ENCODE data around the gene RBM47. TPM values are rescaled to one million over a fixed set of nuclear protein-coding genes. Genes with fewer than 3 reads are reported as not detected.

Gene RBM47
- total and polyA plus RNA-seq, 12 donors: 0.41 to 14.0 (median 2.1) TPM

- peaks cover 0 to 20% (median 0%) of the 10 kb centered on the region in 7 donors for H3K27me3 ChIP-seq
- ATAC-seq (no peak), DNase-seq (no peak)
- intact Hi-C loops (cut with DNase I): no loop called here
- 63 to 70% methylated on average over 14 of the region's 14 CpGs for WGBS, 2 donors
- peaks cover 0 to 5% (median 0%) of the 10 kb centered on the region in 9 donors for H3K4me1 ChIP-seq
- peaks cover 0 to 17% (median 0%) of the 10 kb centered on the region in 9 donors for H3K36me3 ChIP-seq
- no peak for TF ChIP-seq CTCF (IDR thresholded peaks at IDR 0.05)
- no peak overlapping the region for H3K4me3 ChIP-seq
- H3K27ac ChIP-seq: no peak overlapping the region
- no peaks in the 10 kb centered on the region for H3K9me3 ChIP-seq
Measured at GRCh38 chr4:40594261-40595178, 35.1 kb downstream of the RBM47 start.

GRCh38 chr4:40592034-40592433 is 37.6 kb downstream of the RBM47 start:
- Histone ChIP-seq H3K27me3 (peaks cover 0 to 18% (median 0%) of the 10 kb centered on the region in 7 donors), H3K27ac (no peak overlapping the region), H3K4me3 (no peak overlapping the region), H3K36me3 (peaks cover 0 to 17% (median 0%) of the 10 kb centered on the region in 9 donors), H3K9me3 (no peaks in the 10 kb centered on the region), H3K4me1 (peaks cover 0 to 21% (median 0%) of the 10 kb centered on the region in 9 donors)
- 87 to 88% methylated on average over 3 of the region's 3 CpGs for WGBS, 2 donors
- intact Hi-C loops (cut with DNase I): no loop called here
- DNase-seq (no peak), ATAC-seq (no peak)
- TF ChIP-seq CTCF (IDR thresholded peaks at IDR 0.05): no peak

GRCh38 chr4:40587826-40588225 is 41.8 kb downstream of the RBM47 start:
- Histone ChIP-seq H3K27me3 (peaks cover 0 to 13% (median 0%) of the 10 kb centered on the region in 7 donors), H3K4me1 (peaks cover 0 to 41% (median 0%) of the 10 kb centered on the region in 9 donors), H3K4me3 (no peak overlapping the region), H3K9me3 (no peaks in the 10 kb centered on the region), H3K27ac (peak overlapping the region in 1 of 10 donors; percentile 83), H3K36me3 (peaks cover 0 to 5% (median 0%) of the 10 kb centered on the region in 9 donors)
- intact Hi-C loops (cut with DNase I): no loop called here
- no peak for TF ChIP-seq CTCF (IDR thresholded peaks at IDR 0.05)
- peak in 1 of 8 donors; percentile 57 for ATAC-seq
- DNase-seq: no peak
- 74 to 75% methylated on average over 3 of the region's 3 CpGs for WGBS, 2 donors

GRCh38 chr4:40587351-40587750 is 42.3 kb downstream of the RBM47 start:
- Histone ChIP-seq H3K4me3 (no peak overlapping the region), H3K27ac (peak overlapping the region in 1 of 10 donors; percentile 83), H3K36me3 (peaks cover 0 to 5% (median 0%) of the 10 kb centered on the region in 9 donors), H3K27me3 (peaks cover 0 to 13% (median 0%) of the 10 kb centered on the region in 7 donors), H3K9me3 (no peaks in the 10 kb centered on the region), H3K4me1 (peaks cover 0 to 41% (median 0%) of the 10 kb centered on the region in 9 donors)
- ATAC-seq (no peak), DNase-seq (no peak)
- no peak for TF ChIP-seq CTCF (IDR thresholded peaks at IDR 0.05)
- intact Hi-C loops (cut with DNase I): no loop called here
- 92% methylated on average over 2 of the region's 2 CpGs for WGBS, 2 donors
